ENCODE results near the gene RAB39A. TPM values are rescaled to one million over a fixed set of nuclear protein-coding genes. Genes with fewer than 3 reads are reported as not detected.

RAB39A gene
- total RNA-seq, 3 donors from 2014 or later, result 1.4 to 1.8 (median 1.5) TPM

- Histone ChIP-seq H3K9me3 (no peaks in the 10 kb centered on the region), H3K4me1 (ENCODE audit: low read depth) (no peaks in the 10 kb centered on the region), H3K4me3 (no peak overlapping the region), H3K36me3 (ENCODE audit: low read depth) (no peaks in the 10 kb centered on the region)
- intact Hi-C loops (cut with DNase I, micrococcal nuclease), result no loop called here
- DNase-seq, result peak in 2 of 3 donors; percentile 39 to 59
- peak; percentile 96 for ATAC-seq
- TF ChIP-seq CTCF (IDR thresholded peaks at IDR 0.05), result no peak
Measured at GRCh38 chr11:107996006-107996776, 67.9 kb downstream of the RAB39A start.

GRCh38 chr11:107998761-107999160, 70.5 kb downstream of the RAB39A start:
- intact Hi-C loops (cut with DNase I, micrococcal nuclease), result no loop called here
- ATAC-seq, result no peak
- Histone ChIP-seq H3K4me1 (ENCODE audit: low read depth) (no peaks in the 10 kb centered on the region), H3K4me3 (no peak overlapping the region), H3K36me3 (ENCODE audit: low read depth) (no peaks in the 10 kb centered on the region), H3K9me3 (no peaks in the 10 kb centered on the region)
- no peak for DNase-seq
- TF ChIP-seq CTCF (IDR thresholded peaks at IDR 0.05), result no peak

GRCh38 chr11:107999759-108000455, 71.7 kb downstream of the RAB39A start:
- no peak for TF ChIP-seq CTCF (IDR thresholded peaks at IDR 0.05)
- Histone ChIP-seq H3K4me3 (no peak overlapping the region), H3K36me3 (ENCODE audit: low read depth) (no peaks in the 10 kb centered on the region), H3K4me1 (ENCODE audit: low read depth) (no peaks in the 10 kb centered on the region), H3K9me3 (no peaks in the 10 kb centered on the region)
- ATAC-seq (peak; percentile 52), DNase-seq (peak in 1 of 3 donors; percentile 19)
- intact Hi-C loops (cut with DNase I, micrococcal nuclease), result no loop called here

- no peaks in the 10 kb centered on the region for H3K4me1 ChIP-seq (ENCODE audit: low read depth)
- DNase-seq, result no peak
- no peak for TF ChIP-seq CTCF (IDR thresholded peaks at IDR 0.05)
- H3K9me3 ChIP-seq, result no peaks in the 10 kb centered on the region
- H3K36me3 ChIP-seq (ENCODE audit: low read depth), result no peaks in the 10 kb centered on the region
- intact Hi-C loops (cut with DNase I, micrococcal nuclease), result no loop called here
- no peak overlapping the region for H3K4me3 ChIP-seq
- no peak for ATAC-seq
Measured at GRCh38 chr11:108002476-108002875, 74.2 kb downstream of the RAB39A start.

- no peak for TF ChIP-seq CTCF (IDR thresholded peaks at IDR 0.05)
- Histone ChIP-seq H3K36me3 (ENCODE audit: low read depth) (no peaks in the 10 kb centered on the region), H3K4me1 (ENCODE audit: low read depth) (peaks cover 2% of the 10 kb centered on the region), H3K9me3 (no peaks in the 10 kb centered on the region), H3K4me3 (no peak overlapping the region)
- intact Hi-C loops (cut with DNase I, micrococcal nuclease), result no loop called here
- ATAC-seq (no peak), DNase-seq (no peak)
Measured at GRCh38 chr11:108003623-108004022, 75.4 kb downstream of the RAB39A start.
